ENCODE data around the gene POLD1.
A peak's percentile ranks its signal among the peaks of the same experiment; 100 is the strongest.
"Not testable (repeated sequence)": the region's sequence is repeated elsewhere in the genome, so short reads cannot be mapped to it uniquely, and the experiment has no call there.

Gene POLD1

GRCh38 chr19:50435627-50436026, 51.5 kb downstream of the POLD1 start:
- DNase-seq (ENCODE audit: low read depth): no peak

- DNase-seq (ENCODE audit: low read depth): no peak
Measured at GRCh38 chr19:50437862-50438449, 53.8 kb downstream of the POLD1 start.

DNA sequence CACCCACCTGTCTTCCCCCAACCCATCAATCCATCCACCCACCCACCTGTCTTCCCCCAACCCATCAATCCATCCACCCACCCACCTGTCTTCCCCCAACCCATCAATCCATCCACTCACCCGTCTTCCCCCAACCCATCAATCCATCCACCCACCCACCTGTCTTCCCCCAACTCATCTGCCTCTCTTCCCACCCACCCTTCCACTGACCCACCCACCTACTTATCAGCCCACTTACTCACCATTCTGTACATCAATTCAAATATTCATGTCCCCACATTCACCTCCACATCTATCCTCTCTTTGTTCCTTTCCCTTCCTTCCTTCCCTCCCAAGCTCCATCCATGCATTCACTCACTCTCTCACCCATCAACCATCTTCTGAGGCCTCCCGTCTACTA, 55.0 kb downstream of the POLD1 start:
- DNase-seq (ENCODE audit: low read depth): not testable (repeated sequence)

- no peak for DNase-seq (ENCODE audit: low read depth)
Measured at GRCh38 chr19:50444059-50444458, 59.9 kb downstream of the POLD1 start.

DNA sequence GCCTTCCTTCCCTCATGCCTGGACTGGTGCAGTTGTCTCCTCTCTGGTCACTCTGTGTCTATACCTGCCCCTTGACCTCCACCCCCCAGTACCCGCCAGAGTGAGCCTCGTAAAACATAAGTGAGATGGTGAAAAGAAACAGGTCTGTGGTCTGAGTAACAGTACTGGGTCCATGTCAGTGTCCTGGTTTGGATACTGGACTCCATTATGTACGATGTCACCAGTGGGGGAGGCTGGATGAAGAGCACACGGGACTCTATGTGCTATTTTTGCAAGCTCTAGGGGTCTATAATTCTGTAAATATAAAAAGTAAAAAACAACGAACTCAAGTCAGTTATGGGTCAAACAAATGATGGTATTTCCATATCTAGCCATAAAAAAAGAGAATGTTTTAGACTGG, 62.9 kb downstream of the POLD1 start:
- no peak for DNase-seq (ENCODE audit: low read depth)

GRCh38 chr19:50447750-50448149, 63.6 kb downstream of the POLD1 start:
- no peak for DNase-seq (ENCODE audit: low read depth)

DNA sequence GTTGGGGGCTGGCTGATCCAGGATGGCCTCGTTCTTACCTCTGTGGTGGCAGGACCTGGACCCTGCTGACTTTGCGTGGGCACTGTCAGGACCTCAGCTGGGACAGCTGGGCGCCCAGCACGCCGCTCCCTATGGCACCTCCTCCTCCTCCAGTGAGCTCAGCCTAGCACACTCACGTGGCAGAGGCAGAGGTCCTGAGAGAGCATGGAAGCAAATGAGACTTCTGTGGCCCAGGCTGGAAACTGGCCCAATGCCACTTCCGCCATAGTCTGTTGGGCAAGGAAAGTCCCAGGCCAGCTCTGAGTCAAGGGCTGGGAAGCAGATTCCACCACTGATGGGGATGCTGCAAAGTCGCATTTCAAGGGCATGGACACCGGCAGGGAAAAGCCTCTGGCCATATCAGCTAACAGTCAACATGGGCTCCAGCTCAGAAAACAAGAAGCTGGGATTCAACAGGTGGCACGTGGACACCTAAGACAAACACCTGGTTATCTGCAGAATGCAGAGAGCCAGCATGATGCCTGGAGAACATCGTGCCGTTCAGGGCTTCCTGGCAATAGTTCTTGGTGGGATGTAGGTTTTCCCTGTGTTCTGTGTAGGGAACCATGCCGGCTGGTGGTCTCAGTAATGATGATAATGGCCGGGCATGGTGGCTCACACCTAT, 65.2 kb downstream of the POLD1 start:
- DNase-seq (ENCODE audit: low read depth): no peak

DNA sequence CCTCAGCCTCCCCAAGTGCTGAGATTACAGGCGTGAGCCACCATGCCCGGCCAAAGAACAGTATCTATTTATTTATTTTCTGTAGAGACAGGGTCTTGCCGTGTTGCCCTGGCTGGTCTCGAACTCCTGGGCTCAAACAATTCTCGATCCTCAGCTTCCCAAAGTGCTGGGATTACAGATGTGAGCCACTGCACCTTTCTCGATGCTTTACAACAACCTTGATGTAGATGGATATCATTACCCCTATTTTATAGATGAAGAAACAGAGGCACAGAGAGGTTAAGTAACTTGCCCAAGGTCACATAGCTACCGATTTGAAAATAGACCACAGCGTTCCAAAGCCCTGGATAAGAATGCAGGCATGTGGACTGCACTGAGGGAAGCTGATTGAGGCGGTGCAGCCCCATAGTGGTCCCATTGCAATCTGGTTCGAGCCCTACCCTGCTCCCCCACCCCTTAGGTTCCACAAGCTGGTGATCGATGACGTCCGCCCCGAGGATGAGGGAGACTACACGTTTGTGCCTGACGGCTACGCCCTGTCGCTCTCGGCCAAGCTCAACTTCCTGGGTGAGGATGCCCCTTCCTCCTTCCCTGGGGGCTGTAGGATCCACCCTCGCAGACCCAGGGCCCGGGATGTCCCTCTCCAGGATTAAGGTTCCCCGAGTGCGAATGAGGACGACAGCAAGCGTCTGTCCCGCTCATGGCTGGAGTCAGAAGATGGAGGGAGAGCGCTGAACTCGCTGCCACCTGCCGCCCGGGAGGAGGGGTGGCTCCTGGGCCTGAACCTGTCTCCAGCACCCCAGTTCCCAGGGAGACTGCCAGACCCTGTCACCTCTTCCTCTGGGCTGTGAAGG, 66.4 kb downstream of the POLD1 start:
- DNase-seq (ENCODE audit: low read depth): no peak

DNA sequence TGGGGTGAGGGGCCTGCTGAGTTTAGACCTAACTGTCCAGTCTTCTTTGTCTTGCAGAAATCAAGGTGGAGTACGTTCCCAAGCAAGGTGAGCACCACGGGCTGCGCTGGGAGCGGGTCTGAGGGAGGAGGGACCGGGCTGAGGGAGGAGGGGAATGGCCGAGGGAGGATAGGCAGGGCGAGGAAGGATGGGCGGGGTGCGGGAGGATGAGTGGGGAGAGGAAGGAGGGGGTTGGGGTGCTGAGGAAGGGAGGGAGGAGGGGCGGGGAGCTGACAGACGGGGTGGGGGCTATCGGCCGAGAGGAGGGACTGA, 67.0 kb downstream of the POLD1 start:
- DNase-seq (ENCODE audit: low read depth): no peak

GRCh38 chr19:50453243-50453642, 69.1 kb downstream of the POLD1 start:
- no peak for DNase-seq (ENCODE audit: low read depth)

GRCh38 chr19:50455992-50456391, 71.8 kb downstream of the POLD1 start:
- no peak for DNase-seq (ENCODE audit: low read depth)

DNA sequence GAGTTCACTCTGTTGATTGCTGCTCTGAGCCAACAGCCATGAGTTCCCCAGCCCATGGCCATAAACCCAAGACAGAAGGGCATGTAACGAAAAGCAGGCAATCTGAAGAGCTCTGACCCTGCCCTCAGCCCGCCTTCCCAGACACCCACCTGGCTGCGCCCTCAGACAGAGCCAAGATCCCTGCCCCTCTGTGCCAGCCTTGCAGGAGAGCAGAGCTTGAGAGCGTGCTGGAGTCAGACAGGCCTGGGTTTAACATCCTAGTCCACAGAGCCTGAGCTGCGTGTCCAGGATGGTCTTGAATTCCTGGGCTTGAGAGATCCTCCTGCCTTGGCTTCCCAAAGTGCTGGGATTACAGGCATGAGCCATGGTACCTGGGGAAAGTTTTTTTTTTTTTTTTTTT, 73.2 kb downstream of the POLD1 start:
- no peak for DNase-seq (ENCODE audit: low read depth)

DNA sequence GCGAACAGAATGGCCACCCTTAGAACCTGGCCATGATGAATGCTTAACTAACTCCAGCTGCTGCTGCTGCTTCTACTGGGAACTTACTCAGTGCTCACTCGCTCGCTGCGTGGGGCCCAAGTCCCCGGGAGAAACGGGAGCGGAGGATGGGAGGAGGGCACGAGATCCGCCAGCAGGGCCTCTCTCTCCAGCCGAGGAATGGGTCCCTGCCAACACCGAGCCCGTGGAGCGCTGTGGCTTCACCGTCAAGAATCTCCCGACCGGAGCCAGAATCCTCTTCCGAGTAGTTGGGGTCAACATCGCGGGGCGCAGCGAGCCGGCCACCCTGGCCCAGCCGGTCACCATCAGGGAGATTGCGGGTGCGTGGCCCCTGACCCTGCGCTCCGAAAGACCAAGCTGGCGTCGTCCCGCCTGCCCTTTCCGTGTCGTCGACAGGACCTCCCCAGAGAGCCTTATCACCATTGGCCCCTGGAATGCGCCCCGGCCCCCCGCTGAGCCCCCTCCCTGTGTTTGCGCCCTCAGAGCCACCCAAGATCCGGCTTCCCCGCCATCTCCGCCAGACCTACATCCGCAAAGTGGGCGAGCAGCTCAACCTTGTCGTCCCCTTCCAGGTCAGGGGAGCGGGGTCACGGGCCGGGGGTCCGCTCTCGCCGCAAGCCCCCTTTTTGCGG, 74.4 kb downstream of the POLD1 start:
- DNase-seq (ENCODE audit: low read depth): peak; percentile 15

GRCh38 chr19:50459067-50459456, 74.9 kb downstream of the POLD1 start:
- DNase-seq (ENCODE audit: low read depth): no peak

GRCh38 chr19:50459638-50460037, 75.5 kb downstream of the POLD1 start:
- DNase-seq (ENCODE audit: low read depth): no peak

- peak; percentile 16 for DNase-seq (ENCODE audit: low read depth)
Measured at GRCh38 chr19:50460161-50460765, 76.1 kb downstream of the POLD1 start.

DNA sequence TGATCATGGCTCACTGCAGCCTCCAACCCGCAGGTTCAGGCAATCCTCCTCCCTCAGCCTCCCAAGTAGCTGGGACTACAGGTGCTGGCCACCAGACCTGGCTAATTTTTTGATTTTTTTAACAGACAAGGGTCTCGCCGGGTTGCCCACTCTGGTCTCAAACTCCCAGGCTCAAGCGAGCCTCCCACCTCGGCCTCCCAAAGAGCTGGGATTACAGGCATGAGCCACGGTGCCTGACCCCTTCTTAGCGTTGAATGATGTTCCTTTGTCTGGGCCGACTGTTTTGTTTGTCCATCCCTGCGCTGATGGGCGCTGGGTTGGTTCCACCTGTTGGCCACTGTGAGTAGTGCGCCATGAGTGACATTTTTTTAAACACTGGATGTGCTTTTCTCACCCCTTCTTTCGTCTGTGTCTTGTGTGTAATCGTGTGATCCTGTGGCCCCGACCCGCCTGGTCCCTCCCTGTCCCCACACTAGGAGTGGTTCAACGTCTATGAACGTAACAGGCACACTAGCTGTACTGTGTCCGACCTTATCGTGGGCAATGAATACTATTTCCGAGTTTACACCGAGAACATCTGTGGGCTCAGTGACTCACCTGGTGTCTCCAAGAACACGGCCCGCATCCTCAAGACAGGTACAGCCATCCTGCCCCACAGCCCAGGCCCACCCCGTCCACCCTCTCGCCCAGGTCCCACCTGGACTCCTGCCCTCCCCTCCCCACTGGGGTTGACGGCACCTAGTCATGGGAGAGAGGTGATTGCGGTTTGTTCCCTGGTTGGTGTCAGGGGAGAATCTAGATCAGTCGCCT, 77.1 kb downstream of the POLD1 start:
- DNase-seq (ENCODE audit: low read depth): peak; percentile 65

DNA sequence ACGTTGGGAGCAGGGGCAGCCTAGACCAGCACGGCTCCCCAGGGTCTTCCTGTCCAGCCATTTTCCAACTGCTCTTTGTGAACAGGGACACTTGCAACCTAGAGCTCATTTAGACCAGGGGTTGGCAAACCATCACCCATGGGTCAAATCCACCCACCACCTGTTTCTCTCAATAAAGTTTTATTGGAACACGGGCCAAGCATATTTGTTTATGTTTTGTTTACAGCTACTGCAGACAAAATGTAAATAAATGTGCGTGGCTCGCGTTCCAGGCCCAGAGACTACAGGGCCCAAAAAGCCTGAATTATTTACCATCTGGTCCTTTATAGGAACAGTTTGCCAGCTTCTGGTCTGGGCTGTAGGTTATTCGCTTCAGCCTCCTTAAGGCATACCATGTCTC, 78.8 kb downstream of the POLD1 start:
- DNase-seq (ENCODE audit: low read depth): no peak

- no peak for DNase-seq (ENCODE audit: low read depth)
Measured at GRCh38 chr19:50464348-50464747, 80.2 kb downstream of the POLD1 start.

DNA sequence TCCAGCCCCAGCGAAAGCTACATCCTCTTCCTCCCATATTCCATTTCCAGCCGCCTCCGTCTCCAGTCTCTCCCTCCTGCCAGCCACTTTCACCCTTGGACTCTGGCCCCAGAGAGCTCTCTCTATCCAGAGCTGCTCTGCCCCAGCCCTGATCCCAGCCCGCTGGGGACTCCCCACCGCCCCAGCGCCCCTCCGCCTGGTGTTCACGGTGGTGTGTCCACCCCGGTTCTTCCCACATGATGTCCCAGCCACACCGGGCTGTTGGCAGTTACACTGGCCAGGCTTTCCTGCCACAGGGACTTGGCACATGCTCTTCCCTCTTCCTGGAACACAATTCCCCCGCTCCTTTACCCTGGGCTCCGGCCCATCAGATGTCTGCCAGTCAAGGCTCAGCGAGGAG, 80.9 kb downstream of the POLD1 start:
- no peak for DNase-seq (ENCODE audit: low read depth)

GRCh38 chr19:50465986-50466705, 82.0 kb downstream of the POLD1 start:
- peak; percentile 25 for DNase-seq (ENCODE audit: low read depth)
